ENCODE data around the gene MAMSTR. TPM values are rescaled to one million over a fixed set of nuclear protein-coding genes. Genes with fewer than 3 reads are reported as not detected.

MAMSTR gene
- total and polyA plus RNA-seq, 10 of the 15 experiments (the other 5 are each of a cell fraction or from before 2014, with no cell fraction given): 0.04 to 0.73 (median 0.31) TPM; not detected in 1

- no peak for DNase-seq (ENCODE audit: low read depth, low spot score)
Measured at GRCh38 chr19:48760504-48761205, 41.1 kb upstream of the MAMSTR start.

More at GRCh38 chr19:48760504-48761205, 41.1 kb upstream of the MAMSTR start:
- no peaks in the 10 kb centered on the region for H3K9me3 ChIP-seq (replicated peaks; ENCODE audit: control insufficient read depth, insufficient read depth, low read length)
- ATAC-seq: no peak
- BruUV-seq (replicated peaks): no TSS peak
- CTCF ChIA-PET: interaction anchor here (0.6 to 1.1 kb wide), 3 partner anchors 40 to 480 kb away, joined by 3 read pairs; no protein-coding TSS in a partner anchor
- no peak overlapping the region for H3K9ac ChIP-seq (ENCODE audit: control insufficient read depth, insufficient read depth, low read length)
- POLR2A ChIA-PET: no interaction called here
- H3K79me2 ChIP-seq (ENCODE audit: control insufficient read depth, insufficient read depth, low read length): no peaks in the 10 kb centered on the region
- in situ Hi-C loops (cut with MboI): no loop called here
- no peaks in the 10 kb centered on the region for H3K27me3 ChIP-seq (replicated peaks in 1 of 2; ENCODE audit: control insufficient read depth in 2 of 2, insufficient read depth in 2 of 2, low read length in 1 of 2)
- no peak overlapping the region for H3K27ac ChIP-seq (ENCODE audit: control insufficient read depth, insufficient read depth)
- 16% methylated on average over 16 of the region's 16 CpGs for WGBS (ENCODE audit: insufficient coverage, insufficient replicate concordance, low lambda C conversion rate, missing lambda C conversion rate)
- intact Hi-C loops (cut with micrococcal nuclease; ENCODE audit: unreplicated experiment): no loop called here
- no peak for FAIRE-seq
- no peaks in the 10 kb centered on the region for H3K4me1 ChIP-seq (ENCODE audit: control insufficient read depth, insufficient read depth, low read length)
- RAD21 ChIA-PET (ENCODE audit: unreplicated experiment): no interaction called here
- H2AFZ ChIP-seq (ENCODE audit: control insufficient read depth, low read depth, low read length): peak overlapping the region; percentile 44
- H3K36me3 ChIP-seq (ENCODE audit: control insufficient read depth in 2 of 2, insufficient read depth in 2 of 2, low read length in 1 of 2): no peaks in the 10 kb centered on the region
- no peak for TF ChIP-seq BACH1 (IDR thresholded peaks at IDR 0.05; ENCODE audit: borderline replicate concordance)
- TF ChIP-seq NR2C2 (IDR thresholded peaks at IDR 0.05; ENCODE audit: borderline replicate concordance, control insufficient read depth, insufficient read length, low read depth): no peak
- TF ChIP-seq SUPT20H (IDR thresholded peaks at IDR 0.05; ENCODE audit: borderline replicate concordance, control insufficient read depth, low read depth, low read length): no peak
- TF ChIP-seq ZNF687 (IDR thresholded peaks at IDR 0.05): no peak
- no peak for TF ChIP-seq RCOR1 (conservative IDR thresholded peaks at IDR 0.05; ENCODE audit: low read depth, low read length)
- TF ChIP-seq HDGF (IDR thresholded peaks at IDR 0.05): no peak
- TF ChIP-seq SIX5 (IDR thresholded peaks at IDR 0.05; ENCODE audit: low read depth, low read length, severe bottlenecking): no peak
- no peak for TF ChIP-seq NR2C1 (IDR thresholded peaks at IDR 0.05)
- H4K20me1 ChIP-seq (ENCODE audit: control insufficient read depth, insufficient read depth): no peaks in the 10 kb centered on the region
- H3K4me3 ChIP-seq: no peak overlapping the region
- H3K4me2 ChIP-seq (ENCODE audit: control insufficient read depth, insufficient read depth): no peak overlapping the region
- SMC1A ChIA-PET (ENCODE audit: uncharacterized antibody, unreplicated experiment): interaction anchor here (0.6 kb wide), 1 partner anchor 436 kb away, joined by 3 read pairs; no protein-coding TSS in a partner anchor
